Parathyroid adenoma (tissue), 2 donors: ENCODE measurements around the gene GC.

Experiments used
- H2AFZ ChIP-seq: fragments of 300-600 bp; sonication (generic); one replicate; pipeline ENCODE4 v1.7.0; 2017; ENCODE audit warnings: antibody characterized with exemption, mild to moderate bottlenecking
- H3K27ac ChIP-seq: fragments of 300-600 bp; sonication (generic); one replicate; pipeline ENCODE4 v1.7.0; 2017
- H3K27me3 ChIP-seq: fragments of 300-600 bp; sonication (generic); one replicate; pipeline ENCODE4 v1.7.0; 2017; ENCODE audit warnings: low read length; ENCODE audit not compliant: control insufficient read depth, insufficient read depth
- H3K36me3 ChIP-seq: fragments of 300-600 bp; sonication (generic); one replicate; pipeline ENCODE4 v1.7.0; 2017; ENCODE audit warnings: low read length; ENCODE audit not compliant: control insufficient read depth, insufficient read depth
- H3K4me1 ChIP-seq: fragments of 300-600 bp; sonication (generic); one replicate; pipeline ENCODE4 v1.7.0; 2017; ENCODE audit warnings: control low read depth
- H3K4me2 ChIP-seq: fragments of 300-600 bp; sonication (generic); one replicate; pipeline ENCODE4 v1.7.0; 2017; ENCODE audit warnings: low read length
- H3K4me3 ChIP-seq: fragments of 300-600 bp; sonication (generic); one replicate; pipeline ENCODE4 v1.7.0; 2017; ENCODE audit warnings: low read depth, low read length
- H3K79me2 ChIP-seq: fragments of 300-600 bp; sonication (generic); one replicate; pipeline ENCODE4 v1.7.0; 2017; ENCODE audit warnings: control low read depth
- H3K9ac ChIP-seq: fragments of 300-600 bp; sonication (generic); one replicate; pipeline ENCODE4 v1.7.0; 2017; ENCODE audit warnings: mild to moderate bottlenecking
- H3K9me3 ChIP-seq: fragments of 300-600 bp; sonication (generic); one replicate; pipeline ENCODE4 v1.7.0; 2017; ENCODE audit warnings: low read length; ENCODE audit not compliant: control insufficient read depth
- CTCF ChIP-seq: fragments of 300-600 bp; sonication (generic); IDR thresholded peaks from one replicate; pipeline ENCODE4 v1.7.0; 2017; ENCODE audit warnings: antibody characterized with exemption, mild to moderate bottlenecking
- donor health status: primary hyperparathyroidism.

GC gene

GRCh38 chr4:71773004-71773403 lies 10.9 kb downstream of the GC start:
- H3K4me3 ChIP-seq = no peak overlapping the region
- no peak overlapping the region for H3K27ac ChIP-seq
- no peaks in the 10 kb centered on the region for H3K79me2 ChIP-seq
- H3K4me1 ChIP-seq = no peaks in the 10 kb centered on the region
- no peak overlapping the region for H3K9ac ChIP-seq
- no peaks in the 10 kb centered on the region for H3K36me3 ChIP-seq
- H2AFZ ChIP-seq = no peak overlapping the region
- no peaks in the 10 kb centered on the region for H3K27me3 ChIP-seq
- H3K4me2 ChIP-seq = no peak overlapping the region
- TF ChIP-seq CTCF = no peak
- H3K9me3 ChIP-seq = no peaks in the 10 kb centered on the region

- Histone ChIP-seq H3K27ac (no peak overlapping the region), H3K9me3 (no peaks in the 10 kb centered on the region), H3K4me1 (no peaks in the 10 kb centered on the region), H3K36me3 (no peaks in the 10 kb centered on the region), H3K79me2 (no peaks in the 10 kb centered on the region), H3K4me2 (no peak overlapping the region), H2AFZ (no peak overlapping the region), H3K27me3 (no peaks in the 10 kb centered on the region), H3K4me3 (no peak overlapping the region), H3K9ac (no peak overlapping the region)
- TF ChIP-seq CTCF = no peak
These were observed 11.3 kb downstream of the GC start for GRCh38 chr4:71772592-71772991.

GRCh38 chr4:71771613-71772012 lies 12.3 kb downstream of the GC start:
- Histone ChIP-seq H2AFZ (no peak overlapping the region), H3K9me3 (no peaks in the 10 kb centered on the region), H3K9ac (no peak overlapping the region), H3K4me1 (no peaks in the 10 kb centered on the region), H3K36me3 (no peaks in the 10 kb centered on the region), H3K27ac (no peak overlapping the region), H3K27me3 (no peaks in the 10 kb centered on the region), H3K79me2 (no peaks in the 10 kb centered on the region), H3K4me2 (no peak overlapping the region), H3K4me3 (no peak overlapping the region)
- TF ChIP-seq CTCF = no peak

GRCh38 chr4:71769434-71769833 lies 14.4 kb downstream of the GC start:
- Histone ChIP-seq H3K27ac (no peak overlapping the region), H3K36me3 (no peaks in the 10 kb centered on the region), H3K9me3 (no peaks in the 10 kb centered on the region), H3K79me2 (no peaks in the 10 kb centered on the region), H3K4me1 (no peaks in the 10 kb centered on the region), H3K4me2 (no peak overlapping the region), H3K9ac (no peak overlapping the region), H3K4me3 (no peak overlapping the region), H2AFZ (no peak overlapping the region), H3K27me3 (no peaks in the 10 kb centered on the region)
- TF ChIP-seq CTCF = no peak

- H3K27ac ChIP-seq = no peak overlapping the region
- no peak for TF ChIP-seq CTCF
- no peak overlapping the region for H3K4me3 ChIP-seq
- no peaks in the 10 kb centered on the region for H3K27me3 ChIP-seq
- no peak overlapping the region for H3K9ac ChIP-seq
- no peaks in the 10 kb centered on the region for H3K4me1 ChIP-seq
- H3K4me2 ChIP-seq = no peak overlapping the region
- H2AFZ ChIP-seq = no peak overlapping the region
- no peaks in the 10 kb centered on the region for H3K79me2 ChIP-seq
- H3K36me3 ChIP-seq = no peaks in the 10 kb centered on the region
- H3K9me3 ChIP-seq = no peaks in the 10 kb centered on the region
These were observed 15.8 kb downstream of the GC start for GRCh38 chr4:71768123-71768522.
